ENCODE measurements around the gene GAL3ST3. TPM values are rescaled to one million over a fixed set of nuclear protein-coding genes. Genes with fewer than 3 reads are reported as not detected.

The GAL3ST3 gene
- total and polyA plus RNA-seq, 2 of the 8 experiments (the other 6 are each of a cell fraction or from before 2014, with no cell fraction given): 21.1 to 21.4 TPM

GRCh38 chr11:66063900-66064299 lies 14.9 kb upstream of the GAL3ST3 start:
- no peaks in the 10 kb centered on the region for H3K9me3 ChIP-seq (ENCODE audit: insufficient read depth in 2 of 2, low read depth in 1 of 2, low read length in 1 of 2)
- no peak overlapping the region for H3K4me3 ChIP-seq (ENCODE audit: extremely low read depth in 1 of 4, insufficient read depth in 2 of 4, low read depth in 3 of 4, low read length in 4 of 4)
- H3K4me2 ChIP-seq (ENCODE audit: insufficient read depth in 1 of 2, low read depth in 2 of 2, low read length in 2 of 2): no peak overlapping the region
- H4K5ac ChIP-seq (ENCODE audit: insufficient read length, low read depth, low read length): no peak overlapping the region
- no peak overlapping the region for H2BK5ac ChIP-seq (ENCODE audit: low read depth, low read length)
- DNase-seq (ENCODE audit: low read depth in 1 of 2, low spot score in 2 of 2) (no peak), FAIRE-seq (no peak)
- H3K79me1 ChIP-seq (ENCODE audit: low read depth, low read length): no peaks in the 10 kb centered on the region; the same call in 1 of the 2 replicates
- H3K36me3 ChIP-seq (ENCODE audit: control insufficient read depth in 2 of 4, insufficient read depth in 4 of 4, low read length in 3 of 4): peaks cover 47 to 91% (median 78%) of the 10 kb centered on the region in 4 experiments
- H3K4ac ChIP-seq (replicated peaks; ENCODE audit: insufficient read length, low read depth, low read length): no peak overlapping the region
- H2BK20ac ChIP-seq (ENCODE audit: low read length): no peak overlapping the region
- no peak overlapping the region for H2AFZ ChIP-seq (ENCODE audit: low read length)
- no peak overlapping the region for H2BK15ac ChIP-seq (ENCODE audit: low read length)
- no peak overlapping the region for H2AK5ac ChIP-seq (ENCODE audit: low read depth, low read length)
- peaks cover 0 to 2% (median under 1%) of the 10 kb centered on the region in 4 experiments; a peak in 3 of 7 replicates for H3K4me1 ChIP-seq (replicated peaks in 1 of 4; ENCODE audit: control insufficient read depth in 3 of 4, insufficient read depth in 4 of 4, low read length in 3 of 4)
- no peak overlapping the region for H2BK12ac ChIP-seq (ENCODE audit: low read depth, low read length)
- H4K8ac ChIP-seq (ENCODE audit: extremely low read depth, insufficient read depth, low read length): 0 out of 2 replicates have a peak overlapping the region, but pooled peaks have one; percentile 48
- no peak overlapping the region for H3K9ac ChIP-seq (replicated peaks in 1 of 4; ENCODE audit: extremely low read depth in 1 of 4, low read depth in 3 of 4, low read length in 3 of 4)
- no peaks in the 10 kb centered on the region for H3K79me2 ChIP-seq (ENCODE audit: control insufficient read depth in 1 of 2, insufficient read depth in 2 of 2, low read length in 2 of 2)
- H2BK120ac ChIP-seq (replicated peaks; ENCODE audit: low read depth, low read length): no peak overlapping the region
- H3K27ac ChIP-seq (ENCODE audit: low read depth, low read length): no peak overlapping the region
- H3K27me3 ChIP-seq (replicated peaks in 1 of 4; ENCODE audit: control insufficient read depth in 3 of 4, extremely low read depth in 1 of 4, insufficient read depth in 3 of 4, low read length in 3 of 4): no peaks in the 10 kb centered on the region
- H3K56ac ChIP-seq (replicated peaks; ENCODE audit: insufficient read length, low read depth, low read length): no peak overlapping the region
- no peak overlapping the region for H3K18ac ChIP-seq (ENCODE audit: extremely low read depth, low read length)
- peaks cover 0 to 20% of the 10 kb centered on the region in 2 experiments for H4K20me1 ChIP-seq (replicated peaks in 1 of 2; ENCODE audit: control insufficient read depth in 1 of 2, insufficient read depth in 2 of 2, low read length in 2 of 2)
- no peak overlapping the region for H3K23ac ChIP-seq (ENCODE audit: insufficient read length)
- no peak overlapping the region for H4K91ac ChIP-seq (replicated peaks; ENCODE audit: insufficient read length, low read length)
- H3K23me2 ChIP-seq (ENCODE audit: low read depth, low read length): no peaks in the 10 kb centered on the region
- ChIA-PET POLR2A (ENCODE audit: partially characterized antibody) (interaction anchor here (9.7 kb wide), 1 partner anchor 8 kb away, joined by 150 read pairs; the partner anchor contains the start of genes GAL3ST3 and SF3B2), CTCF (ENCODE audit: partially characterized antibody) (interaction anchor here (2.6 to 8.8 kb wide), 2 partner anchors 9 to 19 kb away, joined by 9 to 144 read pairs; partner anchors contain the start of genes GAL3ST3 and SF3B2)
- WGBS, 2 experiments (ENCODE audit: extremely low coverage in 1 of 2, insufficient coverage in 1 of 2, insufficient read length in 1 of 2, insufficient replicate concordance in 2 of 2, low coverage in 1 of 2, low lambda C conversion rate in 2 of 2, missing lambda C conversion rate in 1 of 2): 92% methylated on average over 2 of the region's 2 CpGs; no CpG with 5 or more reads in 1 of the 2 experiments
- H3K14ac ChIP-seq (ENCODE audit: insufficient read length): no peak overlapping the region
- TF ChIP-seq CTBP2 (IDR thresholded peaks at IDR 0.05; ENCODE audit: borderline replicate concordance, insufficient read depth, insufficient read length, low read length) (no peak), RBBP5 (IDR thresholded peaks at IDR 0.05; ENCODE audit: borderline replicate concordance, low read depth, low read length) (no peak), JUND (IDR thresholded peaks at IDR 0.05; ENCODE audit: low read length) (no peak), JUN (IDR thresholded peaks at IDR 0.05; ENCODE audit: low read depth, low read length) (no peak), CEBPB (IDR thresholded peaks at IDR 0.05; ENCODE audit: low read depth, low read length) (no peak), KDM5A (IDR thresholded peaks at IDR 0.05; ENCODE audit: low read length) (no peak), CTCF (IDR thresholded peaks at IDR 0.05; ENCODE audit: control extremely low read depth in 1 of 3, insufficient read depth in 1 of 3, low read depth in 1 of 3, low read length in 3 of 3) (no peak), RAD21 (IDR thresholded peaks at IDR 0.05 in 1 of 2, conservative IDR thresholded peaks at IDR 0.05 in 1 of 2; ENCODE audit: low read depth in 2 of 2, low read length in 2 of 2) (no peak), TBP (IDR thresholded peaks at IDR 0.05; ENCODE audit: low read depth, low read length) (no peak), CBX5 (IDR thresholded peaks at IDR 0.05; ENCODE audit: low read depth, low read length) (no peak), SRF (IDR thresholded peaks at IDR 0.05; ENCODE audit: low read depth, low read length) (no peak)

Data from H1 (cell line).